ENCODE results near the gene PACSIN3. TPM values are rescaled to one million over a fixed set of nuclear protein-coding genes. Genes with fewer than 3 reads are reported as not detected.

Gene PACSIN3
- total and polyA plus RNA-seq, 12 donors = 146 to 335 (median 248) TPM

- WGBS, 2 donors = 60 to 61% methylated on average over 7 of the region's 7 CpGs
- peaks cover 0 to 26% (median 0%) of the 10 kb centered on the region in 9 donors for H3K36me3 ChIP-seq
- peaks cover 10 to 89% (median 62%) of the 10 kb centered on the region in 9 donors for H3K4me1 ChIP-seq
- peak in 5 of 8 donors; percentile 4 to 29 (median 13) for ATAC-seq
- H3K9me3 ChIP-seq = no peaks in the 10 kb centered on the region
- DNase-seq = peak; percentile 33 to 48
- H3K27ac ChIP-seq = peak overlapping the region; percentile 89 to 100 (median 96)
- peak overlapping the region; percentile 10 to 85 (median 70) for H3K4me3 ChIP-seq
- H3K27me3 ChIP-seq = peaks cover 0 to 47% (median 0%) of the 10 kb centered on the region in 7 donors
- TF ChIP-seq, protein P1, sequence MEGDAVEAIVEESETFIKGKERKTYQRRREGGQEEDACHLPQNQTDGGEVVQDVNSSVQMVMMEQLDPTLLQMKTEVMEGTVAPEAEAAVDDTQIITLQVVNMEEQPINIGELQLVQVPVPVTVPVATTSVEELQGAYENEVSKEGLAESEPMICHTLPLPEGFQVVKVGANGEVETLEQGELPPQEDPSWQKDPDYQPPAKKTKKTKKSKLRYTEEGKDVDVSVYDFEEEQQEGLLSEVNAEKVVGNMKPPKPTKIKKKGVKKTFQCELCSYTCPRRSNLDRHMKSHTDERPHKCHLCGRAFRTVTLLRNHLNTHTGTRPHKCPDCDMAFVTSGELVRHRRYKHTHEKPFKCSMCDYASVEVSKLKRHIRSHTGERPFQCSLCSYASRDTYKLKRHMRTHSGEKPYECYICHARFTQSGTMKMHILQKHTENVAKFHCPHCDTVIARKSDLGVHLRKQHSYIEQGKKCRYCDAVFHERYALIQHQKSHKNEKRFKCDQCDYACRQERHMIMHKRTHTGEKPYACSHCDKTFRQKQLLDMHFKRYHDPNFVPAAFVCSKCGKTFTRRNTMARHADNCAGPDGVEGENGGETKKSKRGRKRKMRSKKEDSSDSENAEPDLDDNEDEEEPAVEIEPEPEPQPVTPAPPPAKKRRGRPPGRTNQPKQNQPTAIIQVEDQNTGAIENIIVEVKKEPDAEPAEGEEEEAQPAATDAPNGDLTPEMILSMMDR (IDR thresholded peaks at IDR 0.05) = no peak
- intact Hi-C loops (cut with DNase I) = loop anchor here in 4 of 10 donors (5.0 to 10.0 kb wide), 3 partner anchors 51 to 171 kb away; partner anchors contain the start of gene MYBPC3 (in 3 of the 4)
These were observed 2.3 kb downstream of the PACSIN3 start for GRCh38 chr11:47183969-47184368.

GRCh38 chr11:47183031-47183856 lies 3.0 kb downstream of the PACSIN3 start:
- Histone ChIP-seq H3K4me3 (peak overlapping the region in 9 of 10 donors; percentile 10 to 85 (median 69)), H3K4me1 (peaks cover 12 to 89% (median 63%) of the 10 kb centered on the region in 9 donors), H3K27ac (peak overlapping the region; percentile 89 to 100 (median 96)), H3K9me3 (no peaks in the 10 kb centered on the region), H3K27me3 (peaks cover 0 to 41% (median 0%) of the 10 kb centered on the region in 7 donors), H3K36me3 (peaks cover 0 to 33% (median 0%) of the 10 kb centered on the region in 9 donors)
- peak; percentile 33 to 60 for DNase-seq
- intact Hi-C loops (cut with DNase I) = loop anchor here in 4 of 10 donors (5.0 to 10.0 kb wide), 3 partner anchors 52 to 172 kb away; partner anchors contain the start of gene MYBPC3 (in 3 of the 4)
- 59 to 70% methylated on average over 25 of the region's 25 CpGs for WGBS, 2 donors
- peak in 6 of 8 donors; percentile 10 to 33 (median 22) for ATAC-seq
- TF ChIP-seq, protein P1 (IDR thresholded peaks at IDR 0.05) = no peak

DNA sequence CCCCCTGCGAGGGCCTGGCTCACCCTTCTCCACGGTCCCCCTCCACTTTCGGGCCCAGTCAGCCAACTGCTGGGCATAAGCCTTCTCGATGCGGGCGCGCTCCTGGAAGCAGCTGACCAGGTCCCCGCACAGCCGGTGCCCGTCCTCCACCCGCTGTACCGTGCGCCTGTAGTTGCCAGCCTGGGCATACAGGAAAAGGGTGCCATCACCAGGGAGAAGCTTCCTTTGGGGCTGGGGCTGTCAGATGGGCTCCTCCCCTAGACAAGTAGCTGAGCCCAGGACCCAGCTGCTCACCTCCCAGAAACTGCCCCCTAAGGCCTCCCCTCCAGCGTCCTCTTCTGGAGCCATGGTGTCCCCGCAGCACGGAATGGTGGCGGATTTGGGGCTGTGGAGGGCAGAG lies 3.9 kb downstream of the PACSIN3 start:
- TF ChIP-seq, protein P1 (IDR thresholded peaks at IDR 0.05) = peak in 2 of 9 donors; percentile 25 to 36
- ATAC-seq (no peak), DNase-seq (no peak)
- WGBS, 2 donors = 70 to 71% methylated on average over 17 of the region's 17 CpGs
- Histone ChIP-seq H3K4me3 (peak overlapping the region in 9 of 10 donors; percentile 10 to 85 (median 48)), H3K9me3 (no peaks in the 10 kb centered on the region), H3K27me3 (peaks cover 0 to 32% (median 0%) of the 10 kb centered on the region in 7 donors), H3K36me3 (peaks cover 0 to 33% (median 0%) of the 10 kb centered on the region in 9 donors), H3K4me1 (peaks cover 17 to 89% (median 63%) of the 10 kb centered on the region in 9 donors), H3K27ac (peak overlapping the region; percentile 89 to 100 (median 96))
- intact Hi-C loops (cut with DNase I) = loop anchor here in 4 of 10 donors (5.0 to 10.0 kb wide), 3 partner anchors 52 to 172 kb away; partner anchors contain the start of gene MYBPC3 (in 3 of the 4)

DNA sequence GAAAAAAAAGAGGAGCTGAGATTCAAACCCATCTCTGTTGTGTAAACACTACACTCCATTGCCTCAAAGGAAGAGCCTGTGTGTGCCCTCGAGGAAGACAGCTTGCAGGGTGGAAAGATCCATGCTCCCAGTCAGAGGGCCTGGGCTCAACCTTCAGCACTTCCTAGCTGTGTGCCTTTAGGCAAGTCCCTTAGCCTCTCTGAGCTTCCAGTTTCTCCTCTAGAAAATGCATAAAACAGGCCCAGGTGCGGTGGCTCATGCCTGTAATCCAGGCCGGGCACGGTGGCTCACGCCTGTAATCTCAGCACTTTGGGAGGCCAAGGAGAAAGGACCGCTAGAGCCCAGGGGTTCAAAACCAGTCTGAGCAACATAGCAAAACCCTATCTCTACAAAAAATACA lies 5.0 kb downstream of the PACSIN3 start:
- TF ChIP-seq, protein P1 (IDR thresholded peaks at IDR 0.05) = no peak
- Histone ChIP-seq H3K36me3 (peaks cover 0 to 33% (median 0%) of the 10 kb centered on the region in 9 donors), H3K9me3 (no peaks in the 10 kb centered on the region), H3K27me3 (peaks cover 0 to 29% (median 0%) of the 10 kb centered on the region in 7 donors), H3K4me3 (peak overlapping the region in 3 of 10 donors; percentile 48 to 85 (median 50)), H3K4me1 (peaks cover 20 to 83% (median 56%) of the 10 kb centered on the region in 9 donors), H3K27ac (peak overlapping the region in 7 of 10 donors; percentile 7 to 100 (median 96))
- ATAC-seq = no peak
- WGBS, 2 donors = 86 to 96% methylated on average over 6 of the region's 6 CpGs
- DNase-seq = no peak
- intact Hi-C loops (cut with DNase I) = loop anchor here in 4 of 10 donors (5.0 to 10.0 kb wide), 3 partner anchors 54 to 174 kb away; partner anchors contain the start of gene MYBPC3 (in 3 of the 4)

Data from heart right ventricle (tissue), 16 donors.